Activated CD4-positive, alpha-beta T cell treated with anti-CD3 and anti-CD28 coated beads, Interleukin-2, amount 50 U/mL, for 1 hour (primary cell): ENCODE results near the gene TMX2.
"Not testable (repeated sequence)": the region's sequence is repeated elsewhere in the genome, so short reads cannot be mapped to it uniquely, and the experiment has no call there.

Experiments used
- DNase-seq: peaks from one replicate; pipeline ENCODE4 v3.0.0-alpha.2; 2020

Gene TMX2

DNA sequence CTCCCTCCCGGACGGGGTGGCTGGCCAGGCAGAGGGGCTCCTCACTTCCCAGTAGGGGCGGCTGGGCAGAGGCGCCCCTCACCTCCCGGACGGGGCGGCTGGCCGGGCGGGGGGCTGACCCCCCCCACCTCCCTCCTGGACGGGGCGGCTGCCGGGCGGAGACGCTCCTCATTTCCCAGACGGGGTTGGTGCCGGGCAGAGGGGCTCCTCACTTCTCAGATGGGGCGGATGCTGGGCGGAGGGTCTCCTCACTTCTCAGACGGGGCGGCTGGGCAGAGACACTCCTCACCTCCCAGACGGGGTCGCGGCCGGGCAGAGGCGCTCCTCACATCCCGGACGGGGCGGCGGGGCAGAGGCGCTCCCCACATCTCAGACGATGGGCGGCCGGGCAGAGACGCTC is 4.3 kb downstream of the TMX2 start:
- not testable (repeated sequence) for DNase-seq

DNA sequence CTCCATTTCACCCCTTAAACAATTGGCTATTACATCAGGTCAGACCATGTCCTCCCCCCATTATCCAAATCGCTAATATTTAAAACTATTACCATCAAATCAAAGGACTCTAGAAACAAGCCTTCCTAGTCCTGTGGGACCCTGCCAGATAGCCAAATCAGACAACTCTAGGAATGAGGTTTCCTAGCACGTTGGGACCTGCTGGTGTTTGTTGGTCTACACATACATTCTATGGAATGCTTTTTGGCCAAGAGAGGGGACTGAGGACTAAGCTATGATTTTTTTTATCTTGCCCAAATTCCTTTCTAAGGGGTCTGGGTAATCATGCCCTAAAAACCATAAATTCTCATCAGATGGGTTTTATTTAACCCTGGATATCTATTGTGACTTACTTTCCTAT is 14.8 kb downstream of the TMX2 start:
- DNase-seq, result no peak

DNA sequence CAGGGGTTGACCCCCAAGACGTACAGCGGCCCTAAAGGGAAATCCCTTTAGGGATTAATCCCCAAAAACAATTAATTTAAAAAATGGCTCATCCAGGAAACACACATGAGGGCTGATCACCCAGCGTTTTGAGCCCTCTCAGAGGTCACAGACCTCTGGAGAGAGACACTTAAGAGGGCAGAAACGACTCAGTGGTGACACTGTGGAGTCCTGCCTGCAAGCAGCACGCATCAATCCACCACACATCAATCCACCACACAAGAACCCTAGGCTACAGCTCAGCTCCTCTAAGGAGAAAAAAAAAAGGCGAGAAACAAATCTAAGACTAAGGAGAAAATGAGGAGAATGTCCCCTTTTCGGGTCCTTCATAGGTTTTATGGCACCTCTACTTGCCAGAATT is 16.4 kb downstream of the TMX2 start:
- no peak for DNase-seq

DNA sequence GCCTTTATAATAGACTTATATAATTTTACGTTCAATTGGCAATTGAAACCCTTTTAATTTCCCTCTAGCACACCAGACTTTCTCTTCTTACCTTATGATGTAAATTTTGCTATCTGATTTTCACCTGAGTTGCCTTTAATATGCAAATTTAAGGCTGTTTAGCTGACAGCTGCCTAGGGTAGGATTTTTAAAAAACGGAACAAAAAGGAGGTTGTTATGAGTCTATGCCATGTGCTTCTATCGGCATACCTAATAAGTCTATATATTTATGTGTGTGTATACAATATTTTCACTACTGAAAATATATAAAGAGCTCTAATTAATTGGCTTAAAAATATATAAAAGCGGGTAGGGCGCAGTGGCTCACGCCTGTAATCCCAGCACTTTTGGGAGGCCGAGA is 17.1 kb downstream of the TMX2 start:
- no peak for DNase-seq

- DNase-seq, result no peak
These were observed 20.3 kb downstream of the TMX2 start for GRCh38 chr11:57732661-57733060.

DNA sequence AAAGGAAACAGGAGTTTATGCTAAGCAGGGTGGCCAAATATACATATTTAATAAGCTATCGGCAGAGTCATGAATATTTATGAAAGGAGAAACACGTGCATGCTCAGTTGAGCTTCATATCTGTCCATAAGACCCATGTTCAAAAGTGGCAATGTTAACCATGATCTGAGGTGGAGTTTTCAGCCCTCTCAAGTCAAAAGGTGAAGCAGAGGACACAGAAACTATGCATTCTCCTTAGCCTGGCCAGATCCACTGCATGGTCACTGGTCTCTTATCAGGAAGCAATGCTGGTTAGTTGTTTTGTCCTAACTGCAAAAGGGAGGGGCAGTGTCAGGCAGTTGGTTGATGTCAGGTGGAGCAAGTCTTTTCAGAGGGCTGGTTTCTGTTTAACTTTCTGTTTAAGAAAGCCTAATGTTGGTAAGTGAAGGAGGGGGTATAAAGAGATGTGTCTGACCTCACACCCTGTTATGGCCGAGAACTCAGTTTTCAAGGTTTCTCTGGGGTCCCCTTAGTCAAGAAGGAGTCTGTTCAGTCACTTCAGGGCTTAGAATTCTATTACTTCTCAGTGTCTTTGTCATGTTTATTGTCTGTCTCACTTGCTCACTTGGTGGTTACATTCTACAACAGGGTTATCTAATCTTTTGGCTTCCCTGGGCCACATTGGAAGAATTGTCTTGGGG is 23.4 kb downstream of the TMX2 start:
- no peak for DNase-seq

- DNase-seq, result peak; percentile 90
These were observed 29.0 kb downstream of the TMX2 start, which contains the start of gene SELENOH for GRCh38 chr11:57741132-57742086. Gene SELENOH, plus strand, starts transcription at chr11:57741491. Its CDS starts 105 bp downstream, at chr11:57741596.

DNA sequence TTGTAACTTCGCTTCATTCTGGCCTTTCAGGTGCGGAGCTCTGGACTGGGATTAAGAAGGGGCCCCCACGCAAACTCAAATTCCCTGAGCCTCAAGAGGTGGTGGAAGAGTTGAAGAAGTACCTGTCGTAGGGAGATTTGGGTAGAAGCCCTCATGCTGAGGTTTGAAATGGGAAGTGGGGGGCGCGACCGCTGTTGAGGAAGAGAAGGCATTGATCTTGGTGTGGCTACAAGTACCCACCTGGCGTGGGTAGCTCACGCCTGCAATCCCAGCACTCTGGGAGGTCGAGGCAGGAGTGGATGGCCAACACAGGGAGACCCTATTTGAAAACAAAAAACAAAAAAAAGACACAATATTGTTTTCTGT is 29.7 kb downstream of the TMX2 start:
- DNase-seq, result no peak

DNA sequence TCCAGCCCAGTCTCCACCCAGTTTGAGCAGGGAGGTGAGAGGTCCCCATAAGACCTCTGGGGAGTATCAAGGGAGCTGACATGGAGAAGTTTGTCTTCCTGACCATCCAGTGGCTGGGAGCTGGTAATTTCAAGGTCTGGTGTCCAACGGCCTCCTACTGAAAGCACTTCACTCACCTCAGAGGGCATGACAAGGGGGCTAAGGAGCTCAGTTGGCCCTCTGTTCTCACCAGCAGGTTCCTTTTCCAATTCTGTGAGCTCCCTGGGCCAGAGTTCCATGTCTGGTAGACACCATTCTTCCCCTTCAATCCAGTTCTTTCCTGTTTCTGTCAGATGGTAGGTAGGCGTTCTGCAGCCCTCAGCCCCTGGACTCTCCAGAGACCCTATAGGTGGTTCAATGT is 32.0 kb downstream of the TMX2 start:
- no peak for DNase-seq

- no peak for DNase-seq
These were observed 32.8 kb downstream of the TMX2 start for GRCh38 chr11:57745206-57745605.

- no peak for DNase-seq
These were observed 34.5 kb downstream of the TMX2 start for GRCh38 chr11:57746920-57747319.

DNA sequence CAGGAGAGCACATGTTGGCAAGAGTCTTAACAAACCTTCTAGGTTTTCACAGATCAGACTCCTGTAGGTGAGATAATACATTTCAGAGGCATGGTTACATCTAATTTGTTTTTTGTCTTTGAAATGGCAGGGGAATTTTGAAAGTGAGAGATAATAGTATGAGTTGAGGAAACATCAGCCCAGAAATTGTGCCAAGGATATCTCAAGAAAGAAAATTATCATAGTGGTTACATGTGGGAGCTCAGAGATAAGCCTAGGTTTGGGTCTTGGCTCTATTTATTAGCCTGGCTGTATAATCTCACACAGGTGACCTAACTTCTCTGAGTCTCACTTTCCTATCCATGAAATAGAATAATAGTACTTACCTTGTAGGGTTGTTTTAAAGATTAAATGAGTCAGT is 38.8 kb downstream of the TMX2 start:
- no peak for DNase-seq

DNA sequence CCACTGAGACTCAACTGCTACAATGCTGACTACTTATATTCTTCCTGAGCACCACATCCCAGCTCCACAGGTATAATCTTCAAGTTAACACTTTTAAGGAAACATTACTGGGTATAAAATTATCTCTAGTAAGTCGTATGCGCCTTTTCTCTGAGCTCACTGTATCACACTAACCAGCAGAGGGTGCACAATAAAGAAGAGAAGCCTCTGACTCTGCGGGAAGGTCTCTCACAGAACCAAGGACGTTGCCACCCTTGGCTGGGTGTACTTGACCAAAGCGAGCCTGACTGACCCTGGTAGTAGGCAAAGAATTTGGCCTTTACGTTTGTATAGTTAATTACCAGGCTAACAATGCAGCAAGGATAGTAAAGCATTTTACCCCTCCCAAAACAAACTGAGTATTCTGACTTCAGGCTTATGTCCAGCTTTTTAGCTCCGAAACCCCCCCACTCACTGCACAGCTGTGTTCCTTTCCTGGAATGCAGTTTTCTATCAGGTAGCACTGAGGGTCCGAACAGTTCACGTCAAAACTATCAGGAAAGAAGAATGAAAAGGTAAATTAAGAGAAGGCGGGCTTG is 39.4 kb downstream of the TMX2 start, which contains the start of gene BTBD18:
BTBD18 (minus strand) TSS at position 144 of the 578 bp plus-strand sequence. CDS start 631 bp downstream, outside the sequence.
- DNase-seq, result no peak

GRCh38 chr11:57752954-57753353 is 40.6 kb downstream of the TMX2 start:
- DNase-seq, result no peak

- DNase-seq, result no peak
These were observed 45.8 kb downstream of the TMX2 start for GRCh38 chr11:57758174-57758573.

- no peak for DNase-seq
These were observed 49.2 kb downstream of the TMX2 start, which contains the start of gene CTNND1 for GRCh38 chr11:57761301-57762234. Gene CTNND1, plus strand, starts transcription at chr11:57761802. Its CDS starts 29,677 bp downstream, at chr11:57791479.

- DNase-seq, result no peak
These were observed 50.0 kb downstream of the TMX2 start for GRCh38 chr11:57762235-57762861.

- no peak for DNase-seq
These were observed 51.2 kb downstream of the TMX2 start for GRCh38 chr11:57763568-57763967.

GRCh38 chr11:57764021-57764420 is 51.6 kb downstream of the TMX2 start:
- no peak for DNase-seq

- no peak for DNase-seq
These were observed 52.2 kb downstream of the TMX2 start for GRCh38 chr11:57764566-57764965.

DNA sequence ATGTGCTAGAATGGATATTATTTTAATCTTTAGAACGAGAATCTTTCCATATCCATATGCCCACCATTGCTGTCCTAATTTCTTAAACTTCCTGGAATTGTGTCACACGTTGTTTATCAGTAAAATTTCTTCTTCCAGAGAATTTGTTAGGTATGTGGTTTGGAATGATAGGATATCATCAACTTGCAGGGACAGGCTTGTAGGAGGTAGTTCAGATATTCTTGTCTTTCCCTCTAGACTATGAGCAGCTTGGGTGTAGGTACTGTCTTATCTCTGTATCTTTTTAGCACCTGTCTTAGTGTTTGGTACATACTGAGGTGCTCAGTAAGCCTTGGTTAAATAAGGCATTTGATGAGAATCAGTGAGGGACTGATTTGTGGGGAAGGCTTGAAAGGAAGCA is 52.6 kb downstream of the TMX2 start:
- no peak for DNase-seq

DNA sequence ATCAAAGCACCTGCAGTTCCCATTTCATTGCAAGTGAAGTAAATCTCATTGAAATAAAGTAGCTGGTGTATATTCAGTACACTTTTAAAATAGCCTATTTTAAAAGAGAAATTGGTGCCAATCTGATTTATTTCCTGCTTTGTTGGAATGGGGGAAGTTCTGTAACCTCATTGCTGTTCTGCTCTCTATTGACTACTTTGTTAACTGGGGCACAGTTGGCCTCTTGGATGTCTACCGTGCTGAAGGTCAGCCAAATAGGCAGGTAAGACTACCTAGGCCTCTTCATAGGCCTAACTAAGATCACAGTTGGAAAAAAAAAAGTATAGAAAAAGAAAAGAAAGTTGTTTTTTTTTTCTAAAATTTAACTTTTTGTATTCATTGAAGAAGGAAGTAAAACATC is 58.4 kb downstream of the TMX2 start:
- DNase-seq, result no peak
